Stimulated activated CD8-positive, alpha-beta memory T cell treated with anti-CD3 and anti-CD28 coated beads, Interleukin-12 subunit alpha, Interleukin-12 subunit beta, amount 100 ng/mL, for 1 hour (primary cell): ENCODE data around the gene MEAK7.

ENCODE experiments used
- DNase-seq: peaks from one replicate; pipeline ENCODE4 v3.0.0-alpha.2; 2020; ENCODE audit warnings: low read depth

Gene MEAK7

DNA sequence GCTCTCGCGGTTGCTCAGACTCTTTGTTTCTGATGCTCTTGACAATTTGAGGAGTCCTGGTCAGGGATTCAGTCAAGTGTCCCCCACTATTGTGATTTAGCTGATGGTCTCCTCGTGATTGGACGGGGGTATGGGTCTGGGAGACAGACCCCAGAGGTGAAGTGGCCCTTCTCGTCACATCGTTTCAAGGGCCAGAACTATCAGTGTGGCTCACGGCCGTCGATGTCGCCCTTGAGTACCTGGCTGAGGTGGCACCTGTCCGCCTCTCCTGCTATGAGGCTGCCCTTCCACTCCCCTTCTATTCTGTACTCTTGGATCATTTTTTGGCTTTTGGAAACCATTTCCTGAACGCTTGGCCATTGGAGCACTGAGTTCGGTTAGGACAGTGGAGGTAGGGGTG, 7.4 kb upstream of the MEAK7 start:
- no peak for DNase-seq

DNA sequence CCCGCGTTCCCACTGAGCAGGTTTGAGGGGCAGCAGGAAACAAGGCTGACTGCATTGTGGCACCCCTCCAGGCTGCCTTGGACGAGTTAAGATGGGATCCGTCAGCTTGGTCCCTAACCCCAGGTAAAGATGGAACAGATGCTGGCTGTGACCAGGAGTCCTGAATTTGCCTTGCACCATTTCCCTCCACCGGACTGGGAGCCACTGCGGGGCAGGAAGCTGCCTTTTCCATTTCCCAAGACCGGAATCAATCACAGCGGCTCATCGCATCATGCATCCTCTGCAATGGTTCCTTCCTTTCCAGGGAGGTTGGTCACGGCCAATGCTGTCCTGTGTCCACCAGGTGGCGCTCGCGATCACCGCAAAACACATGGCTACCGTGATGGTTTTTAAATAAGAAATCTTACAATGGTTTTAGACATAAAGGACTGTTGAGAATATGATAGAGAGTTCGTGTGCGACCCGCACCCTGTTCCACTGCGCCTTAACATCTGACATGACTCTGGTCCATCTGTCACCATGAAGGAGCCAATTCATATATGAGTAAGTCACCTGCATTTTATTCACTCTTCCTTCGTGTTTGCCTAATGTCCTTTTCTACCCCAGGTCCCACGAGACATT, 6.8 kb upstream of the MEAK7 start:
- DNase-seq, result peak; percentile 75

DNA sequence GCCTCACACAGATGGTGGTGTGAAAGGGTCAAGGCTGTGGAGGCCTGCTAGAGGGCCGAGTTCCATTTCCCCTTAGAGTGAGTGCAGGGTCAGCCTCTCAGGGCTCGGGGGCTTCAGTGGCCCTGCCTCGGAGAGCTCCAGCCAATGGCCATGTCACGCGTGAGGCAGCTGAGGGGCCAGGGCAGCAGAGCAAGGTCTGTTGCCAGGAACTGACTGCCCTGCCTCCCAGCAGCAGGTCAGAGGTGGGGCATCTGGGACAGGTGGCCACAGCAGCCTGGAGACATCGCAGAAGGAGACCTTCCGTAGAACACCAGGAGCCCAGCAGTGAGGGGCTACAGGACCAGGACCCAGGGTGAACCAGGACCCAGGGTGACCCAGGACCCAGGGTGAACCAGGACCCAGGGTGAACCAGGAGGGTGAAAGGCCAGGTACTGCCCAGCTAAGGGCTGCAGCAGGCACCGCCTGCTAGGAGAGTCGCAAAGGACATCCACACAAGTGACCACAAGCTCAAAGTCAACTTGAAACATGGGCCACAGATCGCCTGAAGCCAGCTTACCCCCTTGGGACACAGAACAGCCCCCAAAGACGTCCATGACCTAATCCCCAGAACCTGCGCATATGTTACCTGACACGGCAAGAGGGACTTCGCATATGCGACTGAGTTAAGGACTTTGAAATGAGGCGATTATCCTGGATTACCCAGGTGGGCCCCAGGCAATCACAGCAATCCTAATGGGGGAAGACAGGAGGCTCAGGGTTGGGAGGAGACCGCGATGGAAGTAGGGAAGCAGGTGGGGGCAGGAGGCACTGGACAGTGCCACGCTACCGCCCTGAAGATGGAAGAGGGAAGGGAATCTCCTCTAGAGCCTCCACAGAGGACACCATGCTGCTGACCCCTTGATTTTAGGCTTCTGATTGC, 4.8 kb upstream of the MEAK7 start:
- no peak for DNase-seq

DNA sequence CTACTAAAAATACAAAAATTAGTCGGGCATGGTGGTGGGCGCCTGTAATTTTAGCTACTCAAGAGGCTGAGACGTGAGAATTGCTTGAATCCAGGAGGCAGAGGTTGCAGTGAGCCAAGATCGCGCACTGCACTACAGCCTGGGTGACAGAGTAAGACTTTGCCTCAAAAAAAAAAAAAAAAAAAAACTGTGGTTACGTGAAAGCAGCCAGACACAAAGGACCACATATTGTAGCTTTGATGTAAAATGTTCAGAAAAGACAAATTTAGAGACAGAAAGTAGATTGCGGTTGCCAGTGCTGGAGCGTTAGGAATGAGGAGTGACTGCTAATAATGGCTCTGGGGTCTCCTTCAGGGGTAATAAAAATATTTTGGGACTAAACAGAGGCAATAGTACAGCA, 4.0 kb upstream of the MEAK7 start:
- no peak for DNase-seq

DNA sequence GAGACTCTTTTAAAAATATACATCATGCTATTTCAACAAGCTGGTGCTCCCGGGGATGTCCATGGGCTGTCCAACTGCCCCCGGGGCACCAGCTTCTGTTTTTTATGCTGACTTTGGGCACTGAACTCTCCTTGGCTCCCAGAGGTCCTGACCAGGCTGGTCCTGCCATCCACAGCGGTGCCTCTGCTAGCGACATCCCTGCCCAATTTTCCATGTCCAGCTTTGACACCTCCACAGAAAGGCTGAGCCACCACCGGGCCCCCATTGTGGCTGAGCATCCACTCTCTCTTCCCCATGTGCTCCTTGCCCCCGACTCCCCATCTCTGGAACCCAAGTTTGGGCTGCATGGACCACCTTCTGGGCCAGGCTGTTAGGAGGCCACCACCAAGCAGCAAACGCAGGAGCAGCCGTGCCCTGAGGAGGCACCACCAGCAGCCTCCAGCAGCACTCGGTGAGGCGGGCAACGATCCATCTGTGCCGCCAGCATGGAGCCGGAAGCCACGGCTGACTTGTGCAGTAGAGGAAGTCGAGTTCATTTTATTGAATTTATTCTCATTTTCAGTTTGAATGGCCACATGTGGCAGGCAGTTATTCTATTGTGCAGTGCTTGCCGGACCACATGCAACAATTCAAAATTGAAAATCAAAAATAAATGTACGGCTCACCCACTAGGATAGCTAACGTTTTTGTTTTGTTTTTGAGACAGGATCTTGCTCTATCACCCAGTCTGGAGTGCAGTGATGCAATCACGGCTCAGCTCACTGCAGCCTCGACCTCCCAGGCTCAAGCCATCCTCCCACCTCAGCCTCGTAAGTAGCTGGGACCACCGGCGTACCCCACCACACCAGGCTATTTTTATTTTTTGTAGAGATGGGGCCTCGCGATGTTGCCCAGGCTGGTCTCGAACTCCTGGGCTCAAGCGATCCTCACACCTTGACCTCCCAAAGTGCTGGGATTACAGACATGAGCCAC, 2.8 kb upstream of the MEAK7 start:
- DNase-seq, result no peak

DNA sequence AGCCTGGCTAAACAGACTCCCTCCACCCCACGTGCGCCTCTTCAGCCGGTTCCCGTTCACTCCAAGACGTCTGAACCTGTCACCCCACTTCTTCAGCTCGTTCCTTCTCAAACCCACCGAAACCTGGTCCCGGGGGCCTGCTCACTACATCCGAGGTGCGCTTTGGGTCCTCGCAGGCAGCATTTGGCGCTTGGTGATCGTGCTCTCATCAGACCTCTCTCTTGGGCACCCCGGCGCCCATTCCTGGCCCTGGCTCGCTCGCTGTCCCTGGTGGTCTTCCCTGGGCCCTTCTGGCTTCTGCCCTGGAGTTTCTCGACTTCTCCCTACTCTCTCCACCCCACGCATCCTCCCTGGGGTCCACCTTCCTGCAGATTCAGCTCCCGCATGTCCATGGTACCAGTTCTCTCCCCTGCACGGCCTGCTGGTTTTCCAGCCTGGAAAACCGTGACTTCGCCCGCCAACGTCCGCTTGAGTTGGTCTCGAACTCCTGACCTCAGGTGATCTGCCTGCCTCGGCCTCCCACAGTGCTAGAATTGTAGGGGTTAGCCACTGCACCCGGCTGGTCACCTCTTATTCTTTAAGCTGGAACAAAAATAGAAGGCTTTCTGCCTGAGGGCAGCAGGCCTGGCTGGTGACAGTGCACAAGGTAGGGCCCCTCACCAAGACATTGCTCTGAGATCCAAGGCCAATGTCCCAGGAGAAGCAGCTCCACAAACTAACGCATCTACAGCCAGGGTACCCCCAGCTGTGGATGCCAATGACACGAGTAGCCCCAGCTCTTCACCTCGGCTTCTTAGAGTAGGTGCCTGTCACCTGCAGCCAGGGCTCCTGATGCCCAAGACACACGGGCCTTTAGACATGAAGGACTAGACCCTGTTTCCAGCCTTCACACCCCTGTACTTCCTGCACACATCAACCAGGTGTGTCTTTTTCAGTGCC, 1.1 kb upstream of the MEAK7 start:
- no peak for DNase-seq

DNA sequence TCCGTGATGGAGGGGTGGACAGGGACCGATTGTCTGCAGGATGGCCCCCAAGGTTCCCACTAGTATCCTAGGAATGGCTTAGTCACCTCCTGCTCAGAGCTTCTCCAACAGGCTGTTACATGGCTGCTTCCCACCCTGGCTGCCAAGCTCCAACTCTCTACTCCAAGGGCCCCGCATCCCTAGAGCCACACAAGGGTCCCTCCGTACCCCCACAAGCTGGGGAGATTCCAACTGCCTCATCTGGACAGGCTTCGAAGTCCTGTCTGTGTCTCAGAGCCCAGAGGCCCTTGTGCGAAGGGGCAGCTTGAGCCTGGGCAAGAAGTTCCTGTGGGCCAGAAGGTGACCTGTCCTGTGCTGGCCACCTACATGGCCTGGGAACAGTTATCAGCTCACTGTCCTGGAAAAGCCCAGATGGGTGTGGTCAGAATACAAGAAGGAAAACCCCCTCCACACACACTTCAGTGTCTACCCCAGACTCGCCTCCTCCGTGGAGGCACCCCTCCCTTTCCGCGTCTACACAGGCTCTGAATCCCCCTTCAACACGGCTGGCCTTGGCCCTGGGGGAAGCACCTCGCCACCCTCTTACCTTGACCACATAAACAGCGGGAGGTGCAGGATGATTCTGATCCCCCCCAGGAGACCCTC, 586 bp downstream of the MEAK7 start:
- DNase-seq, result no peak

DNA sequence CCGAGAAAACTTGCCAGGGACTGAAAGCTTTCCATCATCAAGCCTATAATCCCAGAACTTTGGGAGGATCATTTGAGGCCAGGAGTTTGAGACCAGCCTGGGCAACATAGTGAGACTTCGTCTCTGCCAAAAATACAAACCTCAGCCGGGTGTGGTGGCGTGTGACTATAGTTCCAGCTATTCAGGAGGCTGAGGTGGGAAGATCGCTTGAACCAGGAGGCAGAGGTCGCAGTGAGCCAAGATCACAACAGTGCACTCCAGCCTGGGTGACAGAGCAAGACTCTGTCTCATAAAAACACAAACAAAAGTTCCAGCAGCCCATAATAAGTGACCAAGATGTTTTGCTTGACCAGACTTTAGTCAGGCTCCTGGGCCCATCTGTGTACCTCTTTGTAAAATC, 1.9 kb downstream of the MEAK7 start:
- DNase-seq, result no peak

DNA sequence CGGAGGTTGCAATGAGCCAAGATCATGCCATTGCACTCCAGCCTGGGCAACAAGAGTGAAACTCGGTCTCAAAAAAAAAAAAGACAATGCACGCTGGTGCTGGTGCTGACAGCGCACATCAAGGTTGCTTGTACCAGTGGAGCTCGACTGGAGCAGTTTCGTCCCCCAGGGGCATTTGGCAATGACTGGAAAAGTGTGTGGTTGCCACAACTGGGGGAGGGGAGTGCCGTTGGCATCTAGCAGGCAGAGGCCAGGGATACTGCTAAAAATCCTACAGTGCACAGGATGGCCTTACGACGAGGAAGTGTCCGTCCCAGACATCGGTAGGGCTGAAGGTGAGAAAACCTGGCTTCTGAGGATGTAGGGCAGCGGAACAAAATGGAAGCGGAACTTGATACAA, 2.4 kb downstream of the MEAK7 start:
- no peak for DNase-seq

DNA sequence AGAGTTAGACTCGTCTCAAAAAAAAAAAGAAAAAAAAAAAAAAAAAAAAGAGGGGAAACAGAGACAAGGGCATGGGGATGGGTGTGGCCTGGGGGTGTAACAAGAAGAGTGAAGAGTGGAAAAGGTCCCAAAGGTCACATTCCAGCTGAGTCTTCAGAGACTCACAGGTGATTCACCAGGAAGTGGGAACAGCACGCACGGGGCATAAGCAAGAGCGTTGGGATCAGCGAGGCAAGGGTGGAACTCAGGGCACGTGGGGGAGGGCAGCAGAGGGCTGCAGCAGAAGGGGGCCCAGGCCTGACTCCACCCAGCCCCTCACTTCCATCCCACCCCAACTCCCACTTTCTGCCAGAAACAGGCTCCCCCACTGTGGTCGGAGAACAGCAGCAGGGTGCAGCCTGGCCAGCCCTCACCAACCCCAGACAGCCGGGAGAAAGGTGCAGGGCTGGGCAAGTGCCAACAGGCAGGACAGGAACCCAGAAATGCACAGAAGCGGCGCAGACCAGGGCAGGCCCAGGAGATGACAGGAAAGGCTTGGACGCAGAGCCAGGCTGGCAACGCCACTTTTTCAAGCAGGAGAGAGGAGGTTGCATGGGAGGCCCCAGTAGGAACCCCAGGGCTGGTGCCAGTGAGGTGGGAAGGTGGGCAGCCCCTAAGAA, 3.3 kb downstream of the MEAK7 start:
- no peak for DNase-seq

DNA sequence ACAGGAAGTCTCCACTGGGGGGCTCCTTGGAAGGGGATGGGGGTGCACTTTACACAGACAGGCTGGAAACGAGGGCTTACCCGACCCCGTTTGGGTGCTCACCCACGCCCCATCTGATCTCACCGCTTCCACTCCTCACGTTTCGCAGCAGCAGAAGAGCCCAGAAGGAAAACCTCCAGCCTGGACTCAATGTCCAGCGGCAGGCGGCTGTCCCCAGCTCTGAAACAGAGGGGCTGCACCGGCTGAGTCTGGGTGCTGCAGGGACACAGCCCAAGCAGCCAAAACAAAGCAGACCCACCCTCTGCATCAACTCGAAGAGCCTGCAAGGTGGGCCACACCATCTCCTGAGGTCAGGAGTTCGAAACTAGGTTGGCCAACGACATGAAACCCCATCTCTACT, 3.9 kb downstream of the MEAK7 start:
- no peak for DNase-seq

DNA sequence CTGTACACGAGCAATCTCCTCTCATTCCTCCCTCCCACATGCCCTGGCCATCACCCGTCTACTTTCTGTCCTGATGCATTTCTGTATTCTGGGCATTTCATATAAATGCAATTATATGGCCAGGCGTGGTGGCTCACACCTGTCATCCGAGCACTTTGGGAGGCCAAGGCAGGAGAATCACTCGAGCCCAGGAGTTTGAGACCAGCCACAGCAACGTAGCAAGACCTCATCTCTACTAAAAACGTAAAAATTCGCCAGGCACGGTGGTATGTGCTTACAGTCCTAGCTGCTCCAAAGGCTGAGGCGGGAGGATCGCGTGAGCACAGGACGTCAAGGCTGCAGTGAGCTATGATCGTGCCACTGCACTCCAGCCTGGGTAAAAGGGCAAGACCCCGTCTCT, 4.8 kb downstream of the MEAK7 start:
- DNase-seq, result no peak

DNA sequence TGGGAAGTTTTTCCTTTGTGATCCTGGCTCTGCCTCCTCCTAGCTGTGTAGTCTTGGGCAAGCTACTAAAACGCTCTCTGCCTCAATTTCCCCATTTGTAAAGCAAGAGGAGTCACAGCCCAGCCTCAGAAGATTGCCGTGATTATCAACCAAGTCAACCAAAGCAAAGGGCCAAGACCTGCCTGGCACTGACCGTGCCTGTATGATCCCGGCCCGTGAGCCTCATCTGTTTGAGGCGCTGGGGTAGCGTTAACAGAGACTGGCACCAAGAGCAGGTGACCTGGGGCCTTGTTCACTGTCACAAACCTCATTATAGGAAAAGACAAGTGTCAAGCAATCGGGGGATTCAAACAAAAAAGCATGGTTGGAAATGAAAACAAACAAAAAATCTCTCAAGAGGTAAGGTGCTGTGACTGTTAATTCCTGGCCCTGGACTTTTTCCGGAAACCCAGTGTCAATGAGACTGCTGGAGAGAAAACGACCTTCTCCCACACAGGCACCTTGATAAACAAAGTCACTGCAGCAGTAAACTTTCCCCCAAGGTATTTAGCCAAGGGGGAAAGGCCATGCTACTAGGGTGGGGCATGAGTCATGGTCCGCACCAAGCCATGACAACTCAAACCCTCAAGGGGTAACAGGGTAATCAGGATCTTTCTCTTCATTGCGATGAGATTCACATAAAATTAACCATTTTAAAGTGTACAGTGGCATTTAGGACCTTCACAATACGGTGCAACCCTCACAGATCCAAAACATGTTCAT, 5.4 kb downstream of the MEAK7 start:
- no peak for DNase-seq

DNA sequence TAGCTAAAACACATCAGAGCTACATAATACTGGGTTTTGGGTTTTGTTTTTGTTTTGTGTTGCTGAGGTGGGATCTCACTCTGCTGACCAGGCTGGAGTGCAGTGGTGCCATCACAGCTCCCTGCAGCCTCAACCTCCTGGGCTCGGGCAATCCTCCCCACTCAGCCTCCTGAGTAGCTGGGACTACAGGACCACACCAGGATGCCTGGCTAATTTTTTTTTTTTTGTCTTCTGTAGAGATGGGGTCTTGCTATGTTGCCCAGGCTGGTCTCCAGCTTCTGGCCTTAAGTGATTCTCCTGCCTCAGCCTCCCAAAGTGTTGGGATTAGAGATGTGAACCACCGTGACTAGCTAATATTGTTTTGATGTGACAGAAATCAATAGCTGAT, 6.2 kb downstream of the MEAK7 start:
- no peak for DNase-seq

DNA sequence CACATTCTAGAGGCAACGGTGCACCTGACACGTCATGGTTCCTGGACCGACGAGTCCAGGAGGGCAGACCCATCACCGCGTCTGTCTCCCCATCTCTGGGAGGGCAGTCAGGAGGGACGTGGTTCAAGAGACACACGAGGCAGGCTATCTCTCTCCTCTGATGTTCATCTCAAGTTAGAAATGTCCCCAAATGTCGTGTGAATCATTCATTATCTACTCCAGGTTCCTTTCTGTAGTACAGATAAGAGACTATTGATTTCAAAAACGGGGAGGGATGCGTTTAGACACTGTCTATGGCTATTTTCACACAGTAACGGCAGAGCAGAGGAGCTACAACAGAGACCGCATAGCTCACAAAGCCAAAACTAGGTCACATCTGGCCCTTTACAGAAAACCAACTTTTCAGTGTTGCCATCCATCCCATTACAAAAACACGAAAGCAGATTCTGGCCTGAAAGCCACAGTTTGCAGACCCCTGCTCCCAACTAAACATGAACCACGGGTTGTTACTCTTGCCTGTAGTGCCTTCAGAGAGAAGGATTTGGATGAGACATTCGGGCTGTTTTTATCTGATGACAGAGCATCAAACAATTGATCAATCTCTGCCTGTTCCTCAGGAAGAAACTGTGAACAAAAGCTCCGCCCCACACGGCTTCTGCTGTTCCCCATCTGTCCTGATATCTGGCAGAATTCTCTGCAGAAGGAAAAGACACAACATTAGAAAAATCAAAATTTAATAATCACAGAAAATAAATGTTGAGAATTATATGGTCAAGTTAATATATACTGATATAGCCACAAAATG, 6.8 kb downstream of the MEAK7 start:
- no peak for DNase-seq

DNA sequence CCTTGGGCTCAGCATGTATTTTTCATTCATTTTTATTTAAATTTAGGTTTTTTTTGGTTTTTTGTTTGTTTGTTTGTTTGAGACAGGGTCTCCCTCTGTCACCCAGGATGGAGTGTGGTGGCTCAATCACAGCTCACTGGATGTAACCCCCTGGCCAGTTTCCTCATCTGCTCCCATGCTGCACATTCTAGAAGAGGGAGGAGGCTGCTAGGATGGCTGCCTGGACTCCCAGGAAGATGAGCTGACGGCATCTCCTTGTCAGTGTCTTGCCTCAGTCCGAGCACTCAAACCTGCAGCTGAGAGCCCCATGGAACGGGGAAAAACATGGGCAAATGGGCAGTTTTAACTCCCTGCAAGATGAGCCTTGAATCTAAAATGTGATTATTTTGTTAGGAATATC, 7.5 kb downstream of the MEAK7 start:
- no peak for DNase-seq

DNA sequence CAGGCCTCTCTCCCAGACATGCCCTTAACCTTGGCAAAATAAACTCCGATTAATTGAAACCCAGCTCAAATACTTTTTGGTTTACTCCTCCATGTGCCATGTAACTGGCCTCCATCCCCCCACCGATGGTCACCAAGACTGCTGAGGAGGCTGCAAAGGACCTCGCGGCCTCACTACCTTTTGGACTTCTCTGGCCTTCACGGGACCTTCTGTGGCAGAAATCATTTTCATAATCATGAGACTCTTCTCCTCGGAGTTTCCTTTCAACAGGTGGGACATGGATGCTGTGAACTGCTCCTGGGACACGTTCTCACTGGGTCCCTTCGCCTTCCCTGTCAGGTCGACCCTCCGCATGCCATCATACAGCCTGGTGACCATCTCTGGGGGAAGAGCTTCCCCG, 9.0 kb downstream of the MEAK7 start:
- DNase-seq, result no peak

DNA sequence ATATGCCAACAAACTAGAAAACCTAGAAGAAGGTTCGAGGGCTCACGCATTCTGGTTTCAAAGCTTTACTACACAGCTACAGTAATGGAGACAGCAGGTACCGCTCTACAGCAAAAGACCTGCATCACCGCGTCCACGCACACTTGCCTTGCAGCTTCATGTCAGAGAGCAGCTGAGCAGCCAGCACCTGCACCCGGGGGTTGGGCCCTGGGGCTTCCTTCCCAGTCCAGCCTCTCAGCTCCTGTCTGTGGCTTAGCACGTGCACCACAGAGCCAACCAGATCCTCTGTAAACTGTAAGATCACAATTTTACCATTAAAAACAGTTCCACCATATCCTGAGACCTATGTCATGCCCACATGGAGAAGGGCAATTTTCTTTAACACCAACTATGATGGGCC, 15.3 kb downstream of the MEAK7 start:
- no peak for DNase-seq

DNA sequence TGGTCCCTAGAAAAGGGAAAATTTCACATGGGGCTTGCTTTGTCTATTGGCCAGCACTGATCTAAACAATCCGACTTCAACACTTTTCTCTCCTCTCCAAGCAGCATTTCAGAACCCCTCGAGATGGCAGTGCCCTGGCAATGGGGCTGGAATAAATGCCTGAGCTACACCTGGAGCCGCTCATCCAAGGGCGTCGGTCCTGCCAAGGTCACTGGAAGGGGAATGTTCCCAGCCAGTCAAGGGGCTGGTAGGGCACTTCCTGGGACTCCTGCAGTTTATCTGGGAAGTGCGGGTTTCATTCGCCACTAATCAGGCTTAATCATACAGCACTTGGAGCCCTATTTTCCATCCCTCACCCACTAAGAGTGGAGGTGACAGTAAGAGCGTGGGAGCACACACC, 17.1 kb downstream of the MEAK7 start:
- DNase-seq, result no peak
